ENCODE measurements around the gene MIDN.

Gene MIDN

GRCh38 chr19:1267477-1268225 is 19.3 kb downstream of the MIDN start:
- peak overlapping the region; percentile 94 for H3K4me2 ChIP-seq (ENCODE audit: low read depth, low read length)

GRCh38 chr19:1268226-1269064 is 20.1 kb downstream of the MIDN start:
- H3K4me1 ChIP-seq (ENCODE audit: low read length) = peaks cover 38% of the 10 kb centered on the region
- H3F3A ChIP-seq (ENCODE audit: insufficient read depth, low read length) = peaks cover 33% of the 10 kb centered on the region
- H3K9me2 ChIP-seq (replicated peaks; ENCODE audit: insufficient read depth, low read length) = no peaks in the 10 kb centered on the region
- H3K9me3 ChIP-seq (replicated peaks; ENCODE audit: insufficient read depth, low read length) = no peaks in the 10 kb centered on the region
- H3K9ac ChIP-seq (ENCODE audit: low read length) = no peak overlapping the region; the same call in 1 of the 2 replicates
- 0 out of 2 replicates have a peak overlapping the region, but pooled peaks have one; percentile 21 for H3K4me3 ChIP-seq (ENCODE audit: low read length)
- TF ChIP-seq EZH2phosphoT487 (IDR thresholded peaks at IDR 0.05; ENCODE audit: low read length) (no peak), CTCF (IDR thresholded peaks at IDR 0.05; ENCODE audit: low read length) (no peak), EZH2 (optimal IDR thresholded peaks at IDR 0.05; ENCODE audit: low read depth, low read length) (no peak)
- H3K27ac ChIP-seq (ENCODE audit: low read length) = no peak overlapping the region
- peaks cover 25% of the 10 kb centered on the region for H3K36me3 ChIP-seq (replicated peaks; ENCODE audit: insufficient read depth, low read length)
- H2AFZ ChIP-seq (ENCODE audit: low read length) = 0 out of 2 replicates have a peak overlapping the region, but pooled peaks have one; percentile 31
- H3K27me3 ChIP-seq (replicated peaks; ENCODE audit: insufficient read depth, low read length) = 0 out of 2 replicates have a peak, but pooled peaks cover 4% of the 10 kb centered on the region
- no peak for DNase-seq
- no peaks in the 10 kb centered on the region for H4K20me1 ChIP-seq (ENCODE audit: insufficient read depth, low read length)
- peak overlapping the region; percentile 70 for H3K4me2 ChIP-seq (ENCODE audit: low read depth, low read length)
- H3K79me2 ChIP-seq (ENCODE audit: low read length) = peaks cover 40% of the 10 kb centered on the region

More at GRCh38 chr19:1267477-1268225, 19.3 kb downstream of the MIDN start:
- Histone ChIP-seq H3K9ac (ENCODE audit: low read length) (peak overlapping the region; percentile 6; the same call in 1 of the 2 replicates), H3K9me2 (replicated peaks; ENCODE audit: insufficient read depth, low read length) (no peaks in the 10 kb centered on the region), H3K36me3 (replicated peaks; ENCODE audit: insufficient read depth, low read length) (peaks cover 19% of the 10 kb centered on the region), H3K27me3 (replicated peaks; ENCODE audit: insufficient read depth, low read length) (0 out of 2 replicates have a peak, but pooled peaks cover 4% of the 10 kb centered on the region), H3K4me1 (ENCODE audit: low read length) (peaks cover 38% of the 10 kb centered on the region), H2AFZ (ENCODE audit: low read length) (peak overlapping the region; percentile 65; the same call in 1 of the 2 replicates), H3K79me2 (ENCODE audit: low read length) (peaks cover 32% of the 10 kb centered on the region), H4K20me1 (ENCODE audit: insufficient read depth, low read length) (no peaks in the 10 kb centered on the region), H3F3A (ENCODE audit: insufficient read depth, low read length) (peaks cover 25% of the 10 kb centered on the region), H3K9me3 (replicated peaks; ENCODE audit: insufficient read depth, low read length) (no peaks in the 10 kb centered on the region), H3K4me3 (ENCODE audit: low read length) (peak overlapping the region; percentile 73), H3K27ac (ENCODE audit: low read length) (no peak overlapping the region)
- TF ChIP-seq EZH2phosphoT487 (IDR thresholded peaks at IDR 0.05; ENCODE audit: low read length) (no peak), EZH2 (optimal IDR thresholded peaks at IDR 0.05; ENCODE audit: low read depth, low read length) (no peak)
- DNase-seq = no peak

GRCh38 chr19:1269065-1269477 is 20.7 kb downstream of the MIDN start, which contains the start of gene CIRBP:
TSS of gene CIRBP (plus strand) at chr19:1269332. CDS start at chr19:1270934, 1,602 bp downstream.
- Histone ChIP-seq H3K27ac (ENCODE audit: low read length) (peak within 1 kb of the TSS; percentile 67), H3K36me3 (replicated peaks; ENCODE audit: insufficient read depth, low read length) (peaks cover 29% of the 10 kb centered on the region), H3K4me3 (ENCODE audit: low read length) (peak within 1 kb of the TSS; percentile 92), H3F3A (ENCODE audit: insufficient read depth, low read length) (peaks cover 39% of the 10 kb centered on the region), H3K9ac (ENCODE audit: low read length) (peak within 1 kb of the TSS; percentile 82), H3K9me3 (replicated peaks; ENCODE audit: insufficient read depth, low read length) (no peaks in the 10 kb centered on the region), H3K79me2 (ENCODE audit: low read length) (peaks cover 46% of the 10 kb centered on the region), H4K20me1 (ENCODE audit: insufficient read depth, low read length) (no peaks in the 10 kb centered on the region), H3K4me1 (ENCODE audit: low read length) (peaks cover 38% of the 10 kb centered on the region), H3K4me2 (ENCODE audit: low read depth, low read length) (peak within 1 kb of the TSS; percentile 88), H3K9me2 (replicated peaks; ENCODE audit: insufficient read depth, low read length) (no peaks in the 10 kb centered on the region), H2AFZ (ENCODE audit: low read length) (0 out of 2 replicates have a peak within 1 kb of the TSS, but pooled peaks have one; percentile 31), H3K27me3 (replicated peaks; ENCODE audit: insufficient read depth, low read length) (0 out of 2 replicates have a peak, but pooled peaks cover 4% of the 10 kb centered on the region)
- peak; percentile 100 for DNase-seq
- TF ChIP-seq CTCF (IDR thresholded peaks at IDR 0.05; ENCODE audit: low read length) = no peak
- TF ChIP-seq EZH2 (optimal IDR thresholded peaks at IDR 0.05; ENCODE audit: low read depth, low read length) = no peak
- TF ChIP-seq EZH2phosphoT487 (IDR thresholded peaks at IDR 0.05; ENCODE audit: low read length) = no peak

All from MM.1S (cell line).